ENCODE results near the gene SLCO1C1.

Gene SLCO1C1

DNA sequence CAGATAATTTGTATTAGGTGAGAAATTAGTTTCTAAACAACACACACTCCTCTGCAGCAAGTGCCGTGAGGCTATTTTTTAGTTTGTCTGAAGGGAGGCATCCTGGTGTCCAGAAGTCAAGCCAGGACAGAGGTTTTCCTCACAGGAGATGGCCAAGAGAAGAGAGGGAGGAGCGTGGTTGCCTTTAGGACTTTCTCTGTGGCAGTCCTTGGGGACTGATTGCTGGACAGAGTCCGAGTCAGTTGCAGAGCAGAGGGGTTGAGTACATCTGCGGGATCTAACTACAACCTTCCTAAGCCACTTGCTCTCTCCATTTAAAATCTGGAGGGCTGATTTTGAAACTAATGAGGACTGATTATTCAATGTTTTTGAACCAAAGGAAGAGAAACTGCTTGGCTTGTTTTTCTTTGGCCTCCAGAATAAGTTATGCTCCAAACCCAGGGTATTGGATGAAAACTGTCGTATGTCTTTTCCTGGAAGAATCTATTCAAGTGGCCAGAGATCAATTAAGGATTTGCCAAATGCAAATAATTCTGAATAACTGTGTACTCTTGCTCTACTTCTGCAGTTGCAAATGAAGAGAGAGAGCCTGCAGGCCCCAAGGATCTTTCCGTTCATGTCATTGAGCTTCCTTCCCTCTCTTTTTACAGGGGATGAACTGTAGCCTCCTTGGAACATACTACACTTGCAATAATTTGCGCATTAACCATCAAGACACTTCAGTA, 1.2 kb downstream of the SLCO1C1 start:
- no peak overlapping the region for H3K4me3 ChIP-seq (replicated peaks; ENCODE audit: low read depth, low read length)
- no peaks in the 10 kb centered on the region for H3K36me3 ChIP-seq (ENCODE audit: control insufficient read depth, insufficient read depth, low read length)
- no peak for TF ChIP-seq CTCF (IDR thresholded peaks at IDR 0.05; ENCODE audit: insufficient read depth, low read length, poor library complexity, severe bottlenecking)
- no peak for DNase-seq (ENCODE audit: extremely low read depth, insufficient read length)
- no peaks in the 10 kb centered on the region for H3K27me3 ChIP-seq (replicated peaks; ENCODE audit: control insufficient read depth, insufficient read depth, low read length)

- DNase-seq (ENCODE audit: extremely low read depth, insufficient read length): no peak
- H3K4me3 ChIP-seq (replicated peaks; ENCODE audit: low read depth, low read length): no peak overlapping the region
- TF ChIP-seq CTCF (IDR thresholded peaks at IDR 0.05; ENCODE audit: insufficient read depth, low read length, poor library complexity, severe bottlenecking): no peak
- no peaks in the 10 kb centered on the region for H3K36me3 ChIP-seq (ENCODE audit: control insufficient read depth, insufficient read depth, low read length)
- no peaks in the 10 kb centered on the region for H3K27me3 ChIP-seq (replicated peaks; ENCODE audit: control insufficient read depth, insufficient read depth, low read length)
Observed at GRCh38 chr12:20701106-20701505, 6.0 kb downstream of the SLCO1C1 start.

GRCh38 chr12:20704860-20705259, 9.7 kb downstream of the SLCO1C1 start:
- Histone ChIP-seq H3K4me3 (replicated peaks; ENCODE audit: low read depth, low read length) (no peak overlapping the region), H3K36me3 (ENCODE audit: control insufficient read depth, insufficient read depth, low read length) (no peaks in the 10 kb centered on the region), H3K27me3 (replicated peaks; ENCODE audit: control insufficient read depth, insufficient read depth, low read length) (no peaks in the 10 kb centered on the region)
- TF ChIP-seq CTCF (IDR thresholded peaks at IDR 0.05; ENCODE audit: insufficient read depth, low read length, poor library complexity, severe bottlenecking): no peak
- no peak for DNase-seq (ENCODE audit: extremely low read depth, insufficient read length)

GRCh38 chr12:20711846-20712245, 16.7 kb downstream of the SLCO1C1 start:
- DNase-seq (ENCODE audit: extremely low read depth, insufficient read length): no peak
- no peak for TF ChIP-seq CTCF (IDR thresholded peaks at IDR 0.05; ENCODE audit: insufficient read depth, low read length, poor library complexity, severe bottlenecking)
- Histone ChIP-seq H3K36me3 (ENCODE audit: control insufficient read depth, insufficient read depth, low read length) (no peaks in the 10 kb centered on the region), H3K4me3 (replicated peaks; ENCODE audit: low read depth, low read length) (no peak overlapping the region), H3K27me3 (replicated peaks; ENCODE audit: control insufficient read depth, insufficient read depth, low read length) (no peaks in the 10 kb centered on the region)

DNA sequence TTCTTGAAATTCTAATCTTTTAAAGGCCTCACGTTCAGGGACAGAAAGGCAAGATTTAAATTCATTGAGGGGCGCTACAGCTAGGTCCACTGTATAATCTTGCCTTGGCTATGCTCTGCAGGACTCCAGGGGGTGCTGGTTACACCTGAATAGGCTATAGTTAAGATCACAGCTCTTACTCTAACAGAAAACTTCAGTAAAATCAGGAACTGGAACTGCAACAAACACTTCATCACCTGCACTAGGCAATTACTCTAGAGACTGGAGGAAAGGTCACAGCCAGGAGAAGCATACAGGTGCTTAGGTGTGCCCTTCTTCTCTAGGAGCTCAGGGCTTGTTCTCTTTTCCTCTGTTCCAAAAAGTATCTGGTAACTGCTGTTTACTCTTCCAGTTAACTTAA, 20.9 kb downstream of the SLCO1C1 start:
- Histone ChIP-seq H3K36me3 (ENCODE audit: control insufficient read depth, insufficient read depth, low read length) (no peaks in the 10 kb centered on the region), H3K4me3 (replicated peaks; ENCODE audit: low read depth, low read length) (no peak overlapping the region), H3K27me3 (replicated peaks; ENCODE audit: control insufficient read depth, insufficient read depth, low read length) (no peaks in the 10 kb centered on the region)
- DNase-seq (ENCODE audit: extremely low read depth, insufficient read length): no peak
- no peak for TF ChIP-seq CTCF (IDR thresholded peaks at IDR 0.05; ENCODE audit: insufficient read depth, low read length, poor library complexity, severe bottlenecking)

GRCh38 chr12:20716985-20717384, 21.9 kb downstream of the SLCO1C1 start:
- DNase-seq (ENCODE audit: extremely low read depth, insufficient read length): no peak
- Histone ChIP-seq H3K36me3 (ENCODE audit: control insufficient read depth, insufficient read depth, low read length) (no peaks in the 10 kb centered on the region), H3K27me3 (replicated peaks; ENCODE audit: control insufficient read depth, insufficient read depth, low read length) (no peaks in the 10 kb centered on the region), H3K4me3 (replicated peaks; ENCODE audit: low read depth, low read length) (no peak overlapping the region)
- no peak for TF ChIP-seq CTCF (IDR thresholded peaks at IDR 0.05; ENCODE audit: insufficient read depth, low read length, poor library complexity, severe bottlenecking)

All from GM06990 (cell line).